Type B pancreatic cell (in vitro differentiated cells): Measurements from ENCODE around the gene CCDC88B. TPM values are rescaled to one million over a fixed set of nuclear protein-coding genes. Genes with fewer than 3 reads are reported as not detected.
"Not testable (repeated sequence)": the region's sequence is repeated elsewhere in the genome, so short reads cannot be mapped to it uniquely, and the experiment has no call there.

Source experiments
- DNase-seq: peaks from one replicate; pipeline ENCODE4 v3.0.0; 2021; ENCODE audit warnings: mixed read lengths; ENCODE audit not compliant: unreplicated experiment; ENCODE audit errors: extremely low spot score
- H3K27ac Mint-ChIP-seq: 2 replicates; pipeline ENCODE4 v1.8.0; 2021; ENCODE audit warnings: mild to moderate bottlenecking, mixed read lengths
- H3K27me3 Mint-ChIP-seq: 2 replicates; pipeline ENCODE4 v1.8.0; 2021; ENCODE audit warnings: mixed read lengths
- H3K36me3 Mint-ChIP-seq: 2 replicates; pipeline ENCODE4 v1.8.0; 2021; ENCODE audit warnings: mixed read lengths
- H3K4me1 Mint-ChIP-seq: one replicate; pipeline ENCODE4 v1.8.0; 2021; ENCODE audit warnings: mixed read lengths; ENCODE audit not compliant: unreplicated experiment
- H3K4me3 Mint-ChIP-seq: 2 replicates; pipeline ENCODE4 v1.8.0; 2021; ENCODE audit warnings: mild to moderate bottlenecking, mixed read lengths
- H3K9me3 Mint-ChIP-seq: 2 replicates; pipeline ENCODE4 v1.8.0; 2021; ENCODE audit warnings: mixed read lengths
- CTCF ChIP-seq: fragments of 200-600 bp; sonication (generic); conservative IDR thresholded peaks from 2 replicates; pipeline ENCODE4 v1.5.0; 2021; ENCODE audit warnings: antibody characterized with exemption, mild to moderate bottlenecking
- total RNA-seq: library from RNA; stranded (reverse); gene quantifications from 2 replicates; pipeline ENCODE4 v1.2.1, GENCODE V29; 2021; ENCODE audit warnings: low replicate concordance

CCDC88B gene
- total RNA-seq, 1 donor from 2014 or later: 2.8 TPM

DNA sequence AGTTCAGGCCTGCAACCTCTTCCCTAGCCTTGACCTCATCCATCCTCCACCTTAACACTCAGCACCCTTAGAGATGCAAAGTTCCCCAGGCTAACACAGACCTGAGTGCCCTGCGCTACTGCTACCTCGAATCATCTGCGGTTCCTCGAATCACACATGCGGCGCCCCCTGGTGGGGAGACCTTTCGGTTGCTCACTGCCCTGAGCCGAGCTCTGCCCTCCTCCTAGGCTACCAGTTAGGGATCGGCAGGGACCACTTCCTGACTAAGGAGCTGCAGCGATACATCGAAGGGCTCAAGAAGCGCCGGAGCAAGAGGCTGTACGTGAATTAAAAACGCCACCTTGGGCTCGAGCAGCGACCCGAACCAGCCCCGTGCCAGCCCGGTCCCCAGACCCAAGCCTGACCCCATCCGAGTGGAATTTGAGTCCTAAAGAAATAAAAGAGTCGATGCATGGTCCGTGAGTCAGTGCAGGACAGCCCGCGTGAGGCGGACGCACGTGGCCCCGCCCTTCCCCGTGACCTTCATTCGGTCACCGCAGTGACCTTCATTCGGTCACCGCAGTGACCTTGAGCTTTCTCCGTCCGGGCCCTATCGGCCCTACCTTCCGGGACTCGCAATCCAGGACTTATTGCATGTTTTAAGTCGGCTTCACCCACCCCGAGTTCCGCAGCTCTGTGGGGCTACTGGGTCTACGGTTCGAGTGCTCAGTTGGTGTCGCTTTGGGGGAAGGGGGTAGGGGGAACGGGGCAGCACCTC is 35.5 kb upstream of the CCDC88B start:
- peak overlapping the region; percentile 99 for H3K27ac Mint-ChIP-seq
- H3K27me3 Mint-ChIP-seq: peaks cover 21% of the 10 kb centered on the region
- H3K9me3 Mint-ChIP-seq: no peaks in the 10 kb centered on the region
- peak; percentile 96 for TF ChIP-seq CTCF
- H3K36me3 Mint-ChIP-seq: no peaks in the 10 kb centered on the region
- H3K4me1 Mint-ChIP-seq: peaks cover 20% of the 10 kb centered on the region
- H3K4me3 Mint-ChIP-seq: peak overlapping the region; percentile 93
- DNase-seq: peak; percentile 95

- H3K27me3 Mint-ChIP-seq: peaks cover 14% of the 10 kb centered on the region
- peak within 1 kb of the TSS; percentile 96 for H3K4me3 Mint-ChIP-seq
- no peaks in the 10 kb centered on the region for H3K9me3 Mint-ChIP-seq
- peak; percentile 100 for DNase-seq
- peak within 1 kb of the TSS; percentile 99 for H3K27ac Mint-ChIP-seq
- no peaks in the 10 kb centered on the region for H3K36me3 Mint-ChIP-seq
- TF ChIP-seq CTCF: no peak
- H3K4me1 Mint-ChIP-seq: peaks cover 20% of the 10 kb centered on the region
Observed at GRCh38 chr11:64305075-64305690, 34.8 kb upstream of the CCDC88B start, which contains the start of gene ESRRA. TSS of gene ESRRA (plus strand) at chr11:64305524. CDS start at chr11:64307180, 1,656 bp downstream.

DNA sequence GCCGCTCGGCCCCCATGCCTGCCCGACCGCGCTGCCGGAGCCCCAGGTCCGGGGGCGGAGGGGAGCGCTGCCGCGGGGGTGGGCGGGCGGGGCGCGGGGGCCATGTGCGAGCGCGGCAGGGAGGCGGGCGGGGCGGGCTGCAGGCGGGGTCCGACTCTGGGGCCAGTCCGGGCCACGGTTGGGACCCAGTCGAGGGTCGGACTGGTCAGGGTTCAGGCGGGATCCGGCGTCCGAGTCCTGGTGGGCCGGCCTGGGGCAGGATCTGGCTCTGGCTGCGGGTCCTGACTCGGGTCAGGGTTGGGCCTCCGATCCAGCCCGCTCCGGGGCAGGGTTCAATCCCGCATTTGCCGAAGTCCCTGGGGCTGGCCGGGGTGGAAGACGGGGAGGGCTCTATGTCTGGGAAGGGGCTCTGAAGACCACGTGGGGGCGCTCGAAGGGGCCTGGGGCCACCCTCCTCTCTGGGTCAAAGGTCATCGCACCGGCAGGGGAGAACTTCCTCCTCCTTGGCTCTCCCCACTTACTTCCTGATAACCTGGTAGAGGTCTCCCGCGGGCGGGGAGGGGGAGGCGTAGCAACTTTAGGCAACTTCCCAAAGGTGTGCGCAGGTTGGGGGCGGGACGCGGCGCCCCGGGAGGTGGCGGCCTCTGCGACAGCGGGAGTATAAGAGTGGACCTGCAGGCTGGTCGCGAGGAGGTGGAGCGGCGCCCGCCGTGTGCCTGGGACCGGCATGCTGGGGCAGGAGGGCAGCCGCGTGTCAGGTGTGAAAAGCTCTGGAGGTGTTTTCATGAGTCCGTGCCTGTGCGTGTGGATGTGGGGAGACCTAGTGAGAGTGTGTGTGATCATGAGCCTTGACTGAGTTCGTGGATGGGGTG is 34.1 kb upstream of the CCDC88B start:
- Mint-ChIP-seq H3K4me3 (peak overlapping the region; percentile 96), H3K9me3 (no peaks in the 10 kb centered on the region), H3K27me3 (peaks cover 7% of the 10 kb centered on the region), H3K36me3 (no peaks in the 10 kb centered on the region), H3K4me1 (peaks cover 19% of the 10 kb centered on the region), H3K27ac (peak overlapping the region; percentile 92)
- DNase-seq: no peak
- peak; percentile 60 for TF ChIP-seq CTCF

GRCh38 chr11:64306563-64306875 is 33.5 kb upstream of the CCDC88B start:
- Mint-ChIP-seq H3K4me3 (peak overlapping the region; percentile 96), H3K4me1 (peaks cover 21% of the 10 kb centered on the region), H3K27me3 (peaks cover 4% of the 10 kb centered on the region), H3K9me3 (no peaks in the 10 kb centered on the region), H3K27ac (peak overlapping the region; percentile 92), H3K36me3 (no peaks in the 10 kb centered on the region)
- no peak for DNase-seq
- TF ChIP-seq CTCF: no peak

DNA sequence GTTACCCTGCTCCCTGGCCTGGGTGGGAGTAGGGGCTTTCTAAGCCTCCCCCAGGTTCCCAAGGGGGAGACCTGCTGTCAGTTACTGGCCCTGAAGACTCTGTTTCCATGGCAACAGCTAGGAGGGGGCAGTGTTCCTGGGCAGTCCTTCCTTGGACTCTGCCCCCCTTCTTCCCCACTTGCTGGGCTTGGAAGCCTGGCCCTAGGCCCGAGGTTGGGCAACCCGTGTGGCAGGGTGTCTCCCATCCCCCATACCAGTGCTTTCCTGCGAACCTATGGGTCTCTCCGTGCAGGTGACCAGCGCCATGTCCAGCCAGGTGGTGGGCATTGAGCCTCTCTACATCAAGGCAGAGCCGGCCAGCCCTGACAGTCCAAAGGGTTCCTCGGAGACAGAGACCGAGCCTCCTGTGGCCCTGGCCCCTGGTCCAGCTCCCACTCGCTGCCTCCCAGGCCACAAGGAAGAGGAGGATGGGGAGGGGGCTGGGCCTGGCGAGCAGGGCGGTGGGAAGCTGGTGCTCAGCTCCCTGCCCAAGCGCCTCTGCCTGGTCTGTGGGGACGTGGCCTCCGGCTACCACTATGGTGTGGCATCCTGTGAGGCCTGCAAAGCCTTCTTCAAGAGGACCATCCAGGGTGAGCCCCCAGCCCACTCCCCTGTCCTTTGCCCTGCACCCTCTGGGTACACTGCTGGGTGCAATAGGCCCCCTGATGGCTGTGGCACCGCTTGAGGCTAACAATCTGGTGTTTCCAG is 33.0 kb upstream of the CCDC88B start:
- Mint-ChIP-seq H3K9me3 (no peaks in the 10 kb centered on the region), H3K36me3 (no peaks in the 10 kb centered on the region), H3K4me1 (peaks cover 21% of the 10 kb centered on the region), H3K27me3 (peaks cover under 1% of the 10 kb centered on the region), H3K27ac (no peak overlapping the region), H3K4me3 (peak overlapping the region; percentile 96)
- no peak for TF ChIP-seq CTCF
- no peak for DNase-seq

DNA sequence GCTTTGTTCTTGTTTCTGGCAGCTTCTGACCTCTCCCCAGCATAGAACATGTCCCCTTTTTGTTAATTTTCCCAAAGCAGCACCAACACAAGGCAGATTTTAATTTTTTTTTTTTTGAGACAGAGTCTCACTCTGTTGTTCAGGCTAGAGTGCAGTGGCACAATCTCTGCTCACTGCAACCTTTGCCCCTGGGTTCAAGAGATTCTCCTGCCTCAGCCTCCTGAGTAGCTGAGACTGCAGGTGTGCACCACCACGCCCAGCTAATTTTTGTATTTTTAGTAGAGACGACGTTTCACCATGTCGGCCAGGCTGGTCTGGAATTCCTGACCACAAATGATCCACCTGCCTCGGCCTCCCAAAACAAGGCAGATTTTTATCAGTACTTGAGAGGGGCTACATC is 32.2 kb upstream of the CCDC88B start:
- H3K9me3 Mint-ChIP-seq, H3K36me3 Mint-ChIP-seq, DNase-seq, H3K27me3 Mint-ChIP-seq: not testable (repeated sequence)
- Mint-ChIP-seq H3K4me3 (peak overlapping the region; percentile 18), H3K4me1 (peaks cover 21% of the 10 kb centered on the region), H3K27ac (peak overlapping the region; percentile 26)
